Kidney (tissue), 14 donors: ENCODE results near the gene DUSP9. TPM values are rescaled to one million over a fixed set of nuclear protein-coding genes. Genes with fewer than 3 reads are reported as not detected.

Source experiments
- DNase-seq, 5 donors: peaks; one replicate each; pipeline ENCODE4 v3.0.0-alpha.2; 2013 to 2020
- FAIRE-seq: peaks from 2 replicates; lab custom pipeline; 2012; peaks lifted over from hg19 to GRCh38; lab: Jason Lieb, UNC
- H3K27ac ChIP-seq, 2 donors: one replicate each; pipeline ENCODE4 v1.7.0; 2013; ENCODE audit warnings: low read depth in 2 of 2, low read length in 2 of 2, inconsistent platforms in 1 of 2
- H3K27me3 ChIP-seq: one replicate; pipeline ENCODE4 v1.7.1; 2013; ENCODE audit warnings: low read length, inconsistent platforms; ENCODE audit not compliant: control insufficient read depth, insufficient read depth
- H3K36me3 ChIP-seq, 3 donors: one replicate each; pipeline versions ENCODE4 v1.7.0 to v1.7.1; 2013; ENCODE audit warnings: low read length in 3 of 3, control low read depth in 1 of 3, inconsistent platforms in 1 of 3; ENCODE audit not compliant: insufficient read depth in 3 of 3, control insufficient read depth in 2 of 3
- H3K4me1 ChIP-seq, 3 donors: one replicate each; pipeline versions ENCODE4 v1.7.0 to v1.7.1; 2013; ENCODE audit warnings: low read length in 3 of 3, inconsistent platforms in 1 of 3, low read depth in 1 of 3; ENCODE audit not compliant: control insufficient read depth in 2 of 3, insufficient read depth in 2 of 3
- H3K4me3 ChIP-seq, 3 donors: one replicate each; pipeline versions ENCODE4 v1.7.0 to v1.8.1; 2013; ENCODE audit warnings: low read length in 3 of 3, control low read depth in 1 of 3, inconsistent platforms in 1 of 3
- H3K9ac ChIP-seq, 3 donors: one replicate each; pipeline versions ENCODE4 v1.7.0 to v1.7.1; 2013; ENCODE audit warnings: low read length in 3 of 3, control low read depth in 1 of 3, inconsistent platforms in 1 of 3
- H3K9me3 ChIP-seq, 3 donors: one replicate each; pipeline versions ENCODE4 v1.7.0 to v1.7.1; 2013; ENCODE audit warnings: low read length in 3 of 3, control low read depth in 1 of 3, inconsistent platforms in 1 of 3; ENCODE audit not compliant: control insufficient read depth in 2 of 3, insufficient read depth in 1 of 3
- intact Hi-C: fragments of 100-400 bp; cut with DNase I; formaldehyde crosslinking; loops from one replicate; pipeline ENCODE4 v1.11.1; 2022
- polyA plus RNA-seq: library from polyadenylated mRNA; stranded (reverse); fragments of 350-450 nt; fragmentation: Illumina TruSeq; extraction: RNeasy Lipid Tissue Mini Kit (QIAGEN cat#74804); gene quantifications from one replicate; pipeline ENCODE4 v1.2.3, GENCODE V29; 2014; ENCODE audit warnings: low read depth, low replicate concordance; ENCODE audit not compliant: insufficient read depth
- total RNA-seq: library from RNA; stranded (reverse); fragmentation: NEBNext Ultra II Directional; extraction: Animal tissue kit (Norgen Biotek cat#: 25700); gene quantifications from one replicate; pipeline ENCODE4 v1.2.1, GENCODE V29; 2021
- TF ChIP-seq, protein P1 (sequence below): IDR thresholded peaks from 3 replicates; pipeline ENCODE4 v1.5.1; 2012; ENCODE audit warnings: mild to moderate bottlenecking, moderate library complexity, borderline replicate concordance; ENCODE audit not compliant: insufficient read depth; ENCODE audit errors: extremely low read depth
- donor health status: control.
- donor health status: control.
- donor health status: control.
- donor health status: control.
- donor health status: control.
- donor health status: DM: yes; HTN: yes; CAD: no.
- donor health status: Normal renal cell carcinoma (clear cell type).

Gene DUSP9
- total and polyA plus RNA-seq, 2 donors from 2014 or later, result 4.7 to 81.4 TPM

GRCh38 chrX:153624196-153625091 is 22.6 kb upstream of the DUSP9 start:
- peak overlapping the region in 1 of 3 donors; percentile 7 for H3K9ac ChIP-seq
- H3K4me1 ChIP-seq, result peaks cover 0 to 4% (median 0%) of the 10 kb centered on the region in 3 donors
- intact Hi-C loops, result no loop called here
- no peaks in the 10 kb centered on the region for H3K36me3 ChIP-seq
- H3K27me3 ChIP-seq, result no peaks in the 10 kb centered on the region
- DNase-seq, result peak in 2 of 5 donors; percentile 39 to 64
- no peak for FAIRE-seq
- no peaks in the 10 kb centered on the region for H3K9me3 ChIP-seq
- peak overlapping the region; percentile 60 to 78 for H3K27ac ChIP-seq
- TF ChIP-seq, protein P1, sequence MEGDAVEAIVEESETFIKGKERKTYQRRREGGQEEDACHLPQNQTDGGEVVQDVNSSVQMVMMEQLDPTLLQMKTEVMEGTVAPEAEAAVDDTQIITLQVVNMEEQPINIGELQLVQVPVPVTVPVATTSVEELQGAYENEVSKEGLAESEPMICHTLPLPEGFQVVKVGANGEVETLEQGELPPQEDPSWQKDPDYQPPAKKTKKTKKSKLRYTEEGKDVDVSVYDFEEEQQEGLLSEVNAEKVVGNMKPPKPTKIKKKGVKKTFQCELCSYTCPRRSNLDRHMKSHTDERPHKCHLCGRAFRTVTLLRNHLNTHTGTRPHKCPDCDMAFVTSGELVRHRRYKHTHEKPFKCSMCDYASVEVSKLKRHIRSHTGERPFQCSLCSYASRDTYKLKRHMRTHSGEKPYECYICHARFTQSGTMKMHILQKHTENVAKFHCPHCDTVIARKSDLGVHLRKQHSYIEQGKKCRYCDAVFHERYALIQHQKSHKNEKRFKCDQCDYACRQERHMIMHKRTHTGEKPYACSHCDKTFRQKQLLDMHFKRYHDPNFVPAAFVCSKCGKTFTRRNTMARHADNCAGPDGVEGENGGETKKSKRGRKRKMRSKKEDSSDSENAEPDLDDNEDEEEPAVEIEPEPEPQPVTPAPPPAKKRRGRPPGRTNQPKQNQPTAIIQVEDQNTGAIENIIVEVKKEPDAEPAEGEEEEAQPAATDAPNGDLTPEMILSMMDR, result no peak
- peak overlapping the region in 1 of 3 donors; percentile 35 for H3K4me3 ChIP-seq

DNA sequence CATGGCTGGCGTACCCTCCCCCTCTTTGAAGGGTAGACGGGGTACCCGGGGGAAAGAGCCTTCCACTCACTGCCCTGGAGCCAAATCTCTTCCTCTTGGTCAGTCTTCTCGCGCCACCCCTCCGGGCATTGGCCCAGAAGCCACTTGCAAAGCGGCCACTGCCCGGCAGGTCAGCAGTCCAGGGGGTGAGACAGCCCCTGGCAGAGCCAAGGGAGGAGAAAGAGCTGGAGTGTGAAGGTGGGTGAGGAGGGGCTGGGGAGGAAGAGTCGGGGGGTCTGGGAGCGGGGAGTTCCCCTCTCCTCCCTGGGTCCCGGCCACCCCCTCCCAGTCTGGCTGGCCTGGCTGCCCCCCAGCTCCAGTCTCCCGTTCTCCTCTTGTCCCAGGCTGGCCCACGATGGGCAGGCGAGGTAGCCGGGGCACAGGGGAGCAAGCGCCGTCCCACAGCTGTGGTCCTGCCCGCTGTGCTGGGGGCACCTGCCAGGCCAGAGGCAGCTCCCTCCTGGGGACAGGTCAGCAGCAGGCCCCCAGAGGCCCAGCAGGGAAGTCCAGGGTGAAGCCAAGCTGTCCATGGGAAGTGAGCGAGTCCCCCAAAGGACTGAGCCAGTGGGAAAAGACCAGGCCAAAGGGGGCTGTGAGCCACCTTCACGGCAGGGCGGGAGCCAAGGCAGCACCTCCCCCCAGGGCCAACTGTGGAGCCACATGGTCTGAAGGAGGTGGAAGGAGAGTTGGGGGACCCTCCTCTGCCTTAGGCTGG is 21.6 kb upstream of the DUSP9 start:
- Histone ChIP-seq H3K4me1 (peaks cover 0 to 4% (median 0%) of the 10 kb centered on the region in 3 donors), H3K36me3 (no peaks in the 10 kb centered on the region), H3K9me3 (no peaks in the 10 kb centered on the region), H3K27me3 (no peaks in the 10 kb centered on the region), H3K4me3 (peak overlapping the region in 2 of 3 donors; percentile 34 to 35), H3K27ac (peak overlapping the region; percentile 75 to 78), H3K9ac (peak overlapping the region in 1 of 3 donors; percentile 28)
- intact Hi-C loops, result no loop called here
- TF ChIP-seq, protein P1, result no peak
- DNase-seq (peak in 1 of 5 donors; percentile 58), FAIRE-seq (no peak)

GRCh38 chrX:153626025-153626633 is 20.9 kb upstream of the DUSP9 start:
- DNase-seq, result peak in 1 of 5 donors; percentile 65
- peak overlapping the region in 2 of 3 donors; percentile 34 to 35 for H3K4me3 ChIP-seq
- peak overlapping the region; percentile 75 to 78 for H3K27ac ChIP-seq
- TF ChIP-seq, protein P1, result no peak
- intact Hi-C loops, result no loop called here
- peaks cover 0 to 4% (median 0%) of the 10 kb centered on the region in 3 donors for H3K4me1 ChIP-seq
- no peaks in the 10 kb centered on the region for H3K9me3 ChIP-seq
- no peaks in the 10 kb centered on the region for H3K36me3 ChIP-seq
- H3K27me3 ChIP-seq, result no peaks in the 10 kb centered on the region
- no peak overlapping the region for H3K9ac ChIP-seq
- FAIRE-seq, result no peak
